ENCODE results near the gene RTKN.

RTKN gene

DNA sequence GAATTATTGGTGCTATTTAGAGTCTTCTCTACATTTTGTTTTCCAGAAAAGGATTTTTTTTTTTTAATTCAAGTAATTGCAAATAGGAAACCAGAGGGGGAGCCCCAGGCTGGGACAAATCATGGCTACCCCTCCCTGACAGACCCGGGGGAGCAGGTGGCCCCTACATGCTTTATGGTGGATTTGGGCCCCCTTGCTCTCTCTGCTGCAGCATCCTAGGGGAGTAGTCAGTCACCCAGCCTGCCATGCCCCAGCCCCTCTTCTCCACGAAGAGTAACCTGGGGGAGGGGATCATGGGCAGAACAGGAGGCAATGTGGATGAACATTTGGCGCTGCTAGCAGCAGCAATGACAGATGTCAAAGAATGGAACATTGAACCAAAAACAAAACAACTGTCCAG is 25.0 kb downstream of the RTKN start:
- H3K27me3 ChIP-seq (ENCODE audit: control insufficient read depth, insufficient read depth, low read length) = peaks cover 10% of the 10 kb centered on the region
- H3K9me3 ChIP-seq (ENCODE audit: control insufficient read depth, low read length) = no peaks in the 10 kb centered on the region
- no peaks in the 10 kb centered on the region for H3K36me3 ChIP-seq (ENCODE audit: control insufficient read depth, insufficient read depth, low read length)
- H3K4me3 ChIP-seq (ENCODE audit: low read length) = no peak overlapping the region
- H3K9ac ChIP-seq (ENCODE audit: low read length) = no peak overlapping the region
- H3K4me1 ChIP-seq (ENCODE audit: control insufficient read depth, insufficient read depth, low read length) = peaks cover 41% of the 10 kb centered on the region

DNA sequence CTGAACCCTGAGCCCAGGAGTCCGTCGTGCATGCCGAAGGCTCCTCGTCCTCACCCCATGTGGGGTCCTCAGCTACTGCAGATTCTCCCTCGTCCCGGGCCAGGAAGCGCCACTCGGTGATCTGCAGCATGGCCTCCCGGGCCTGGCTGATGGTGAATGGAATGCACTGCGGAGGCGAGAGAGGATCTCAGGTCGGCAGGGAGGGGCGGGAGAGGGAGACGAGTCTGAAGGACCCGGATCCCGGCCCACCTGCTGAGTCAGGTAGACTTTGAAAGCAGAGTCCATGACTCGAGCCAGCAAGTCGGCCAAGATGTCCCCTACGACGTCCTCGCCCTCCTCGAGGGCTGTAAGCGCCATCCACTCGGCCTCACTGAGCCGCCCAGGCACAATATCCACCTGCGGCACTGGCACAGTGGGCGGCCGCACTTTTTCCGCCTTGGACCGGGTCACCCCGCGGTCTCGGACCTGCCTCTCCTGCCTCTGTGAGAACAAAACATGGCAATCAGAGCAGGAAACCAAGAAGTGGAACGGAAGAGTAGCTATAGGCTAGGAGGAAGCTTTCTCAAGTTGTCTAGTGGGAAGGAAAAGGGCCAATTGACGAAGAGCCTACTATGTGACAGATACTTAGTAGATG is 25.9 kb downstream of the RTKN start:
- Histone ChIP-seq H3K36me3 (ENCODE audit: control insufficient read depth, insufficient read depth, low read length) (no peaks in the 10 kb centered on the region), H3K27me3 (ENCODE audit: control insufficient read depth, insufficient read depth, low read length) (peaks cover 10% of the 10 kb centered on the region), H3K9me3 (ENCODE audit: control insufficient read depth, low read length) (no peaks in the 10 kb centered on the region), H3K4me3 (ENCODE audit: low read length) (peak overlapping the region; percentile 27), H3K9ac (ENCODE audit: low read length) (peak overlapping the region; percentile 76), H3K4me1 (ENCODE audit: control insufficient read depth, insufficient read depth, low read length) (peaks cover 34% of the 10 kb centered on the region)

DNA sequence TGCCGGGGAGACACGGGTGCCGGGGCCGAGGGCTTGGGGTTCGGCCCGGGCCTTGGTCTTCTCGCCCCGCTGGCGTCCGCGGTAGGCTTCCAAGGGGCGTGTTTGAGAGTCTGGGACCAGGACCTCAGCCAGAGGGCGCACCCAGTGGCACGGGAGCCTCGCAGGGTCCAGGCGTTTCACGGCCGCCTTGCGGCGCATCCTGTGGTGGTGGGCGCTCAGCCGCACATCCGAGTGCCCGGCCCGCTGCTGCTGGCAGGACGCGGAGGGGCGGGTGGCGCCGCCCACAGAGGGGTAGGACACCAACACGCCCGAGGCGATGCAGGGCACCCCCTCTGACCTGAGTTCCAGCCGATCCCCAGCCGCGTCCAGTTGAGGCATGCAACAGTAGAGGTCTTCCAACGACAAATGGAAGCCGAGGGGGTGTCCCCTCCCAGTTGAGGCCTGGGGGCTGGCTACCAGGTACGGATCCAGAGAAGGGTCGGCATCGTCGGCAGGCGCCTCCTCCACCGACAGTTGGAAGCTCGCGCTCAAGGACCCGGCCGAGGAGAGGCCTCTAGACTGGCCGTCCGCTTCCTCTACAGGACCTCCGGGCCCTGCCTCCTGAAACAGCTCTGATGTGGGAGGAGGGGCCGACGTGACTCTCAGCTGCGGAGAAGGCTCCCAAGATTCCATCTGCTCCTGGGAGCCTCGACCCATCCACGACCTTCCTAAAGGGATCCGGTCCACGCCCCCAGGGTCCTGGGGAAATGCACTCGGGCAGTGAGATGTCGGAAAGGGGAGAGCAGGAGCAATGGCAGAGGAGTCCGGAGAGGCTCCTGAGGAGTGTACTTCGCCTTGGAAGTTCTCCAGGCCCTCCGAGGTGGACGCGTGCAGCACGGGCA is 26.6 kb downstream of the RTKN start:
- peaks cover 32% of the 10 kb centered on the region for H3K4me1 ChIP-seq (ENCODE audit: control insufficient read depth, insufficient read depth, low read length)
- no peaks in the 10 kb centered on the region for H3K9me3 ChIP-seq (ENCODE audit: control insufficient read depth, low read length)
- H3K9ac ChIP-seq (ENCODE audit: low read length) = peak overlapping the region; percentile 76
- H3K4me3 ChIP-seq (ENCODE audit: low read length) = peak overlapping the region; percentile 27
- H3K27me3 ChIP-seq (ENCODE audit: control insufficient read depth, insufficient read depth, low read length) = peaks cover 10% of the 10 kb centered on the region
- H3K36me3 ChIP-seq (ENCODE audit: control insufficient read depth, insufficient read depth, low read length) = no peaks in the 10 kb centered on the region

DNA sequence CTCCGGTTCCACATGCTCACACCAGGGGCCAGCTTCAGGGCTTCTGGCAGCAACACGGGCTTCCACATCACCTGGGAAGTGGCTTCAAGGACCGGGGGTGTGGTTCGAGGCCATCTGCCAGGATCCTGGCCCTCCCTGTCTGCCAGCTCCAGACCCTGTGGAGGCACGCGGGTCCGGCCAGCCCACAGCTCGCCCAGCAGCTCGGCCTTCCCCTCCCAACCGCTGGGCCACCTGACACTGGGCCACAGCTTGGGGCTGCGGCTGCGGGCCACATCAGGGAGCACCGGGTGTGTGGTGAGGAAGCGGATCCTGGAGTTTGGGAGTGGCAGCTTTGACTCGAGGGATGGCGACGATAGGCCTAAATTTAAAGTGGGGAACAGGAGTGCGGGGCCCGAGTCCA is 27.3 kb downstream of the RTKN start:
- peaks cover 10% of the 10 kb centered on the region for H3K27me3 ChIP-seq (ENCODE audit: control insufficient read depth, insufficient read depth, low read length)
- peak overlapping the region; percentile 76 for H3K9ac ChIP-seq (ENCODE audit: low read length)
- no peaks in the 10 kb centered on the region for H3K36me3 ChIP-seq (ENCODE audit: control insufficient read depth, insufficient read depth, low read length)
- H3K9me3 ChIP-seq (ENCODE audit: control insufficient read depth, low read length) = no peaks in the 10 kb centered on the region
- H3K4me3 ChIP-seq (ENCODE audit: low read length) = peak overlapping the region; percentile 38
- peaks cover 32% of the 10 kb centered on the region for H3K4me1 ChIP-seq (ENCODE audit: control insufficient read depth, insufficient read depth, low read length)

DNA sequence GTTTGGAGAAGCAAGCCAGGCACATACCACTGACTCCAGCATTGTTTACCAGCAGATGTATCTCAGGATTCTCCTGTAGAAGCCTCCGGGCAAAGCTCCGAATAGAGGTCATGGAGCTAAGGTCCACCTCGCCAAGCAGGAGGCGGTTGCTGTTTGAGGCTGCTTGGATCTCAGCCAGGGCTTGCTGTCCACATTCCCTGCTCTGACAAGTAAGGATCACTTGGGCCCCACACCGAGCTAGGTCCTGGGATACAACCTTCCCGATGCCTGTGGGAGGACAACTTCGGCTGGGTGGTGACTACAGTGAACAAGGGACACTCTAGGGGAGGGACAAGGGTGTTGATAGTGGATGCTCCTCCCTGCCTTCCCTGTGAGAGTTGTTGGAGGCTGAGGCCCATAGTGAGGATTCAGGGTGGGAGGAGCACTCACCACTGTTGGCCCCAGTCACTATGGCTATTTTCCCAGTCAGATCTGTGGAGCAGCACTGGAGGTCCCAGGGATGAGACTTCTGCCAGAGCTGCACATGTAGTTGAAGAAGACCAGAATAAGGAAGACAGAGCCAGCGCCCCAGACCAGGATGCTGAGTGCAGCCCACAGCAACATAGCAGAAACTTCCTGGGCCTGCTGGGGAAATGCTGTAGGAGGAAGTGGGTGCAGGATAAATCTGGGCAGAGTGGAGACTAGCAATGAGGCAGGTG is 28.6 kb downstream of the RTKN start:
- peak overlapping the region; percentile 76 for H3K9ac ChIP-seq (ENCODE audit: low read length)
- peaks cover 10% of the 10 kb centered on the region for H3K27me3 ChIP-seq (ENCODE audit: control insufficient read depth, insufficient read depth, low read length)
- H3K4me1 ChIP-seq (ENCODE audit: control insufficient read depth, insufficient read depth, low read length) = peaks cover 32% of the 10 kb centered on the region

DNA sequence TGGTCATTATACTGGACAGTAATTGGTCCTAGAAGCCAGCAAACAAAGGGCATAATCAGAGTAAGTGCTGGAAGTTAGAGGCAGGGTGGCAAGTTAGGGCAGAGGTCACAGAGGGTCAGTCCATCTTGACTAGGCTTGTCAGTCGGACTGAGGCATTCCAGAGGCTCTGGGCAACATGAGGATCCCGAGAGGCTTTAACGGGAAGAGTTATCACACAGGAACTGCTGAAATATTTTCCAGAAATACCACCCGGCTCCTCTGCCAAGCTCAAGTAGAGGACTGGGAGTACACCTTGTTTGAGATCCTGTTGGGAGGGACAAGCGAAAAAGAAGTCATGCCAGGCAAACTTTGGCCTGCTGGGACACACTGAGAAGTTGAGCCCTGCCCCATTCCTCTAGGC is 34.1 kb downstream of the RTKN start:
- H3K36me3 ChIP-seq (ENCODE audit: control insufficient read depth, insufficient read depth, low read length) = no peaks in the 10 kb centered on the region
- H3K9ac ChIP-seq (ENCODE audit: low read length) = no peak overlapping the region
- no peak overlapping the region for H3K4me3 ChIP-seq (ENCODE audit: low read length)
- H3K4me1 ChIP-seq (ENCODE audit: control insufficient read depth, insufficient read depth, low read length) = no peaks in the 10 kb centered on the region
- H3K27me3 ChIP-seq (ENCODE audit: control insufficient read depth, insufficient read depth, low read length) = no peaks in the 10 kb centered on the region
- H3K9me3 ChIP-seq (ENCODE audit: control insufficient read depth, low read length) = no peaks in the 10 kb centered on the region

More for the DNA sequence above, 28.6 kb downstream of the RTKN start:
- no peaks in the 10 kb centered on the region for H3K9me3 ChIP-seq (ENCODE audit: control insufficient read depth, low read length)
- H3K4me3 ChIP-seq (ENCODE audit: low read length) = peak overlapping the region; percentile 38
- H3K36me3 ChIP-seq (ENCODE audit: control insufficient read depth, insufficient read depth, low read length) = no peaks in the 10 kb centered on the region

DNA sequence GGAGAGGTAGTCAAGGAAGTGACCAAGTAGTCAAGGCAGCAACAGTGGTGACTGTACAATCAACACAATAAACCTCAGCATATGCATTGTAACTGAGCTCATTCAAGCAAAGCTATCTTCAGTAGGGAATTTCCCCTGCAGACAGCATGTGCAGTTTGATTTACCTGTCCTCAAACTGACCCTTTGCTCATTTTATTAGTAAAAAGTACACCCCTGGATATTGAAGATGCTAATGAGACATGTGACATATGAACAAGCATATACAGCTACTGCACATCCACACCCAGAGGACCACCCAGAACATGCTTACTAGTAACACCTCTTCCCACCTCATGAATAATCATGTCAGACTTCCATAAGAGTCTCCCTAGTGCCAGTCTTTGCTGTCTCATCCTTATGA is 35.7 kb downstream of the RTKN start:
- Histone ChIP-seq H3K4me3 (ENCODE audit: low read length) (no peak overlapping the region), H3K4me1 (ENCODE audit: control insufficient read depth, insufficient read depth, low read length) (no peaks in the 10 kb centered on the region), H3K9ac (ENCODE audit: low read length) (no peak overlapping the region), H3K9me3 (ENCODE audit: control insufficient read depth, low read length) (no peaks in the 10 kb centered on the region), H3K36me3 (ENCODE audit: control insufficient read depth, insufficient read depth, low read length) (no peaks in the 10 kb centered on the region), H3K27me3 (ENCODE audit: control insufficient read depth, insufficient read depth, low read length) (no peaks in the 10 kb centered on the region)

DNA sequence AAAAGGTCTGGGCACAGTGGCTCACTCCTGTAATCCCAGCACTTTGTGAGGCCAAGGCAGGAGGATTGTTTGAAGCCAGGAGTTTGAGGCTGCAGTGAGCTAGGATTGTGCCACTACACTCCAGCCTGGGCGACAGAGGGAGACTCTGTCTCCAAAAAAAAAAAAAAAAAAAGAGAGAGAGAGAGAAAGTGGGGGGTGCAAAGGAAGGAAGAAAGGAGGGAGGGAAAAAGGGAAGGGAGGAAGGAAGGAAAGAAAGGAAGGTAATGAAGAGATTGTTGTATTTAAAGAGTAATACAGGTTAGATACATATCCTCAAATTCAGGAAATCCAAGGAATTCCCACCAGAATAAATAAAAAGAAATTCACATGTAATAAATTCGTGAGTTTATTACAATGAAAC is 39.8 kb downstream of the RTKN start:
- Histone ChIP-seq H3K9me3 (ENCODE audit: control insufficient read depth, low read length) (no peaks in the 10 kb centered on the region), H3K4me1 (ENCODE audit: control insufficient read depth, insufficient read depth, low read length) (no peaks in the 10 kb centered on the region), H3K4me3 (ENCODE audit: low read length) (no peak overlapping the region), H3K9ac (ENCODE audit: low read length) (no peak overlapping the region), H3K27me3 (ENCODE audit: control insufficient read depth, insufficient read depth, low read length) (no peaks in the 10 kb centered on the region), H3K36me3 (ENCODE audit: control insufficient read depth, insufficient read depth, low read length) (no peaks in the 10 kb centered on the region)

DNA sequence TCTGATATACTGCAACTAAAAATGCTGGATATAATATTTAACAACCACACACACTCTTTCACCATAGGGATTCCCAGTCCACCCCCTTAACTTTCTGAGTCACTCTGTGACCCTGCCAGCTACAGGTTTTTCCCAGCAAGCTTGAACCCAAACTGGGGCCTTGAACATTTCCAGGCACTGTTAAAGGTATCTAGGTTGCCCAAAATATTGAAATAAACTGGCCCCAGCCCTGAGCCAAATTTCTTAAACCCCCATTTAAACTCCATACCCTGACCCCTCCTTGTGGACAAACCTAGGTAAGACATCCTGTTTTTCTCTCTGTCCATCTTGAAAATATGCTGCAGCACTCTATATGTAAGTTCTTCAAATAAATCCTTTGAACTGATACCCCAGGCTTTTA is 42.0 kb downstream of the RTKN start:
- no peaks in the 10 kb centered on the region for H3K27me3 ChIP-seq (ENCODE audit: control insufficient read depth, insufficient read depth, low read length)
- H3K4me3 ChIP-seq (ENCODE audit: low read length) = no peak overlapping the region
- H3K9ac ChIP-seq (ENCODE audit: low read length) = no peak overlapping the region
- no peaks in the 10 kb centered on the region for H3K36me3 ChIP-seq (ENCODE audit: control insufficient read depth, insufficient read depth, low read length)
- no peaks in the 10 kb centered on the region for H3K4me1 ChIP-seq (ENCODE audit: control insufficient read depth, insufficient read depth, low read length)
- H3K9me3 ChIP-seq (ENCODE audit: control insufficient read depth, low read length) = no peaks in the 10 kb centered on the region

DNA sequence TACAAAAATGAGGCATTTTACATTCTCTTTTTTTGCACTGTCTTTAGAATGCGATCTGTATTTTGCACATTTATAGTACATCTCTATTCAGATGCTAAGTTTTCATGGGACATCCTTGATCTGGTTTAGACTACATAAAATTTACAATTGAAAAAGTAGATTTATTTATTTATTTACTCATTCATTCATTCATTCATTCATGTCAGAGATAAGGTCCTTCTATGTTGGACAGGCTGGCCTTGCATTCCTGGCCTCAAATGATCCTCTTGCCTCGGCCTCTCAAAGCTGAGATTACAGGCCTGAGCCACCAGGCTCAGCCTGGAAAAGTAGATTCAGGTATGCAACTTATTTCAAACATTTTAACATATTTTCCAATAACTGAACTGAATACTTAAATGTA is 45.6 kb downstream of the RTKN start:
- H3K9ac ChIP-seq (ENCODE audit: low read length) = no peak overlapping the region
- H3K27me3 ChIP-seq (ENCODE audit: control insufficient read depth, insufficient read depth, low read length) = no peaks in the 10 kb centered on the region
- no peak overlapping the region for H3K4me3 ChIP-seq (ENCODE audit: low read length)
- H3K9me3 ChIP-seq (ENCODE audit: control insufficient read depth, low read length) = no peaks in the 10 kb centered on the region
- no peaks in the 10 kb centered on the region for H3K36me3 ChIP-seq (ENCODE audit: control insufficient read depth, insufficient read depth, low read length)
- no peaks in the 10 kb centered on the region for H3K4me1 ChIP-seq (ENCODE audit: control insufficient read depth, insufficient read depth, low read length)

DNA sequence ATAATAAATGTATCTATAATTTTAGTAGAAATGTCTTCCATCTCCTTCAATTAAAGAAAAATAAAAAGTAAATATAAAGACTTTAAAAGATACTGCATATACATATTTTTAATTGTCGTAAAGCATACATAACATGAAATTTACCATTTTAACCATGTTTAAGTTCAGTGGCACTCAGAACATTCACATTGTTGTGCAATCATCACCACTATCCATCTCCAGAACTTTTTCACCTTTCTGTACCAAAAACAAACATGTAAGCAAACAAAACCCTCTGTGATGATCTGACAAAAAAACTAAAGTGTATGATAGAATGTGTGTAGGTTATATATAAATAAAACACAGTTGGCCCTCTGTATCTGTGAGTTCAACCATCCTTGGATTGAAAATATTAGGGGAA is 48.2 kb downstream of the RTKN start:
- H3K36me3 ChIP-seq (ENCODE audit: control insufficient read depth, insufficient read depth, low read length) = no peaks in the 10 kb centered on the region
- H3K27me3 ChIP-seq (ENCODE audit: control insufficient read depth, insufficient read depth, low read length) = no peaks in the 10 kb centered on the region
- no peak overlapping the region for H3K9ac ChIP-seq (ENCODE audit: low read length)
- H3K4me1 ChIP-seq (ENCODE audit: control insufficient read depth, insufficient read depth, low read length) = peaks cover 18% of the 10 kb centered on the region
- H3K4me3 ChIP-seq (ENCODE audit: low read length) = no peak overlapping the region
- no peaks in the 10 kb centered on the region for H3K9me3 ChIP-seq (ENCODE audit: control insufficient read depth, low read length)

DNA sequence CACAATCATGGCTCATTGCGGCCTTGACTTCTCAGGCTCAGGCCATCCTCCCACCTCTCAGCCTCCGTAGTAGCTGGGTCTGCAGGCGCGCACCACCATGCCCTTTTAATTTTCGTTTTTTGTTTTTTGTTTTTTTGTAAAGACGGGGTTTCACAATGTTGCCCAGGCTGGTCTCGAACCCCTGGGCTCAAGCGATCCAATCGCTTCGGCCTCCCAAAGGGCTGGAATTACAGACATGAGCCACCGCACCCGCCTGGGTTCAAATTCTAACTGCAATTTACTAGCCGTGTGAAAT is 49.3 kb downstream of the RTKN start:
- no peak overlapping the region for H3K4me3 ChIP-seq (ENCODE audit: low read length)
- no peaks in the 10 kb centered on the region for H3K27me3 ChIP-seq (ENCODE audit: control insufficient read depth, insufficient read depth, low read length)
- H3K4me1 ChIP-seq (ENCODE audit: control insufficient read depth, insufficient read depth, low read length) = peaks cover 18% of the 10 kb centered on the region
- no peaks in the 10 kb centered on the region for H3K36me3 ChIP-seq (ENCODE audit: control insufficient read depth, insufficient read depth, low read length)
- H3K9me3 ChIP-seq (ENCODE audit: control insufficient read depth, low read length) = no peaks in the 10 kb centered on the region
- H3K9ac ChIP-seq (ENCODE audit: low read length) = no peak overlapping the region

Measured in mucosa of stomach (tissue), 1 donor.